Lower lobe of right lung (tissue), 2 donors: ENCODE measurements around the gene PLEKHH2. TPM values are rescaled to one million over a fixed set of nuclear protein-coding genes. Genes with fewer than 3 reads are reported as not detected.

Experiments used
- ATAC-seq, 2 donors: fragments of 200-7000 bp; cut with Tn5 transposase; one replicate each; pipeline ENCODE4 v1.9.1; 2020 to 2022; ENCODE audit warnings: mild to moderate bottlenecking in 2 of 2, moderate library complexity in 2 of 2
- DNase-seq: peaks from one replicate; pipeline ENCODE4 v3.0.0-alpha.2; 2020
- H3K27ac ChIP-seq: fragments of 200-600 bp; one replicate; pipeline ENCODE4 v1.8.0; 2022
- H3K27me3 ChIP-seq: fragments of 200-600 bp; one replicate; pipeline ENCODE4 v1.8.0; 2022; ENCODE audit warnings: low read depth
- H3K36me3 ChIP-seq: fragments of 200-600 bp; one replicate; pipeline ENCODE4 v1.8.0; 2022; ENCODE audit warnings: mild to moderate bottlenecking
- H3K4me1 ChIP-seq: fragments of 200-600 bp; one replicate; pipeline ENCODE4 v1.8.0; 2022
- H3K4me3 ChIP-seq: fragments of 200-600 bp; one replicate; pipeline ENCODE4 v1.8.0; 2022; ENCODE audit warnings: mild to moderate bottlenecking
- H3K9me3 ChIP-seq: fragments of 200-600 bp; one replicate; pipeline ENCODE4 v1.8.0; 2022
- intact Hi-C: fragments of 100-400 bp; cut with DNase I; formaldehyde crosslinking; loops from one replicate; pipeline ENCODE4 v1.11.0; 2022
- total RNA-seq: library from RNA; stranded (reverse); fragmentation: NEBNext Ultra II Directional; extraction: Animal tissue kit (Norgen Biotek cat#: 25700); gene quantifications from one replicate; pipeline ENCODE4 v1.2.1, GENCODE V29; 2021
- TF ChIP-seq, protein P1 (sequence below): fragments of 200-600 bp; IDR thresholded peaks from one replicate; pipeline ENCODE4 v1.8.0; 2022; ENCODE audit warnings: antibody characterized with exemption, mild to moderate bottlenecking
- donor health status: DM: no; HTN: yes; CAD: no; lungs with severe emphysema.

PLEKHH2 gene
- total RNA-seq, 1 donor from 2014 or later: 42.0 TPM

DNA sequence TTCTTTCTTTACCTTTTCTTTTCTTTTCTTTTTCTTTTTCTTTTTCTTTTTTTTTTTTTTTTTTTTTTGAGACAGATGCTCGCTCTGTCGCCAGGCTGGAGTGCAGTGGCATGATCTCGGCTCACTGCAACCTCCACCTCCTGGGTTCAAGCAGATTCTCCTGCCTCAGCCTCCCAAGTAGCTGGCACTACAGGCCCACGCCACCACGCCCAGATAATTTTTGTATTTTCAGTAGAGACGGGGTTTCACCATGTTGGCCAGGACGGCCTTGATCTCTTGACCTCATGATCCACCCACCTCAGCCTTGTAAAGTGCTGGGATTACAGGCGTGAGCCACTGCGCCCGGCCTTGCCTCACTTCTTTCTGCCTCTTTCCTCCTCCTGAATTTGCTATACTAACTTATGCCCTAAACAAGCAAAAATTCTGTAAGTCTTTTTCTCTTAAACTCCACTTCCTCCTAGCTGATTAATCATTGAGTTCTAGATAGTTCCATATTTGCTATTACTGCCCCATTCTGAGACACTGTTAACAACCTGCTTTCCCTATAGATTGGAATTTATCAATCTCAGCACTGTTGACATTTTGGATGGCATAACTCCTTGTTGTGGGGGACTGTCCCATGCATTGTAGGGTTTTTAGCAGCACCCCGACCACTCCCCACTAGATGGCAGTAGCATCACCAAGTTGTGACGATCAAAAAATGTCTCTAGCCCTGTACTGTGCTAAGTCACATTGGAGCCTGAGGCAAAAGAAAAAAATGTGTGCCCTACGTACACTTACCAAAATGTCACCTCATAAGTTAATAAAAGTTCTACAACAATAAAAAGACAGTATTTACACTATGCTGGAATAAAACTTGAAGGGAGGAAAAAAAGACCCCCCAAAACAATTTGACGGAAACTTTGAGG is 24.8 kb upstream of the PLEKHH2 start:
- intact Hi-C loops: no loop called here
- TF ChIP-seq, protein P1, sequence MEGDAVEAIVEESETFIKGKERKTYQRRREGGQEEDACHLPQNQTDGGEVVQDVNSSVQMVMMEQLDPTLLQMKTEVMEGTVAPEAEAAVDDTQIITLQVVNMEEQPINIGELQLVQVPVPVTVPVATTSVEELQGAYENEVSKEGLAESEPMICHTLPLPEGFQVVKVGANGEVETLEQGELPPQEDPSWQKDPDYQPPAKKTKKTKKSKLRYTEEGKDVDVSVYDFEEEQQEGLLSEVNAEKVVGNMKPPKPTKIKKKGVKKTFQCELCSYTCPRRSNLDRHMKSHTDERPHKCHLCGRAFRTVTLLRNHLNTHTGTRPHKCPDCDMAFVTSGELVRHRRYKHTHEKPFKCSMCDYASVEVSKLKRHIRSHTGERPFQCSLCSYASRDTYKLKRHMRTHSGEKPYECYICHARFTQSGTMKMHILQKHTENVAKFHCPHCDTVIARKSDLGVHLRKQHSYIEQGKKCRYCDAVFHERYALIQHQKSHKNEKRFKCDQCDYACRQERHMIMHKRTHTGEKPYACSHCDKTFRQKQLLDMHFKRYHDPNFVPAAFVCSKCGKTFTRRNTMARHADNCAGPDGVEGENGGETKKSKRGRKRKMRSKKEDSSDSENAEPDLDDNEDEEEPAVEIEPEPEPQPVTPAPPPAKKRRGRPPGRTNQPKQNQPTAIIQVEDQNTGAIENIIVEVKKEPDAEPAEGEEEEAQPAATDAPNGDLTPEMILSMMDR: peak; percentile 80
- Histone ChIP-seq H3K4me1 (peaks cover 5% of the 10 kb centered on the region), H3K36me3 (no peaks in the 10 kb centered on the region), H3K4me3 (no peak overlapping the region), H3K27ac (peak overlapping the region; percentile 15), H3K27me3 (no peaks in the 10 kb centered on the region), H3K9me3 (no peaks in the 10 kb centered on the region)
- no peak for DNase-seq
- ATAC-seq: peak; percentile 93 to 94

DNA sequence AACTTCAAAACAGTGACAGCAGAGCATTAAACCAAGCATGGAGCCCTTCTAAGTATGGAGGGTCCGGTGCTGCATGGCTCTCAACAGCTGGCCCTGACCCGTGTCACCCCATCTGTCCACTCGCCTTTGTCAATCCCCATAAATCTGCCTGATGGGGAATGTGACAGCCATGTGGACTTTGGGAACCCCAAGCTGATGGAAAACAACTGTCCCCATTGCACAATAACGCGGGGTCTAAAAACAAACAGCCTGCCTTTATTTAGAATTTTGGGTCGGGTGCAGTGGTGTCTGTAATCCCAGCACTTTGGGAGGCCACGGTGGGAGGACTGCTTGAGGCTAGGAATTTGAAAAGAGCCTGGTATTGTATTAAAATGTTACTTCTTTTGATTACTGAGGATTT is 24.1 kb upstream of the PLEKHH2 start:
- H3K4me3 ChIP-seq: no peak overlapping the region
- no peaks in the 10 kb centered on the region for H3K36me3 ChIP-seq
- intact Hi-C loops: no loop called here
- TF ChIP-seq, protein P1: no peak
- ATAC-seq (peak; percentile 55 to 63), DNase-seq (no peak)
- peak overlapping the region; percentile 15 for H3K27ac ChIP-seq
- H3K27me3 ChIP-seq: no peaks in the 10 kb centered on the region
- H3K9me3 ChIP-seq: no peaks in the 10 kb centered on the region
- peaks cover 5% of the 10 kb centered on the region for H3K4me1 ChIP-seq

DNA sequence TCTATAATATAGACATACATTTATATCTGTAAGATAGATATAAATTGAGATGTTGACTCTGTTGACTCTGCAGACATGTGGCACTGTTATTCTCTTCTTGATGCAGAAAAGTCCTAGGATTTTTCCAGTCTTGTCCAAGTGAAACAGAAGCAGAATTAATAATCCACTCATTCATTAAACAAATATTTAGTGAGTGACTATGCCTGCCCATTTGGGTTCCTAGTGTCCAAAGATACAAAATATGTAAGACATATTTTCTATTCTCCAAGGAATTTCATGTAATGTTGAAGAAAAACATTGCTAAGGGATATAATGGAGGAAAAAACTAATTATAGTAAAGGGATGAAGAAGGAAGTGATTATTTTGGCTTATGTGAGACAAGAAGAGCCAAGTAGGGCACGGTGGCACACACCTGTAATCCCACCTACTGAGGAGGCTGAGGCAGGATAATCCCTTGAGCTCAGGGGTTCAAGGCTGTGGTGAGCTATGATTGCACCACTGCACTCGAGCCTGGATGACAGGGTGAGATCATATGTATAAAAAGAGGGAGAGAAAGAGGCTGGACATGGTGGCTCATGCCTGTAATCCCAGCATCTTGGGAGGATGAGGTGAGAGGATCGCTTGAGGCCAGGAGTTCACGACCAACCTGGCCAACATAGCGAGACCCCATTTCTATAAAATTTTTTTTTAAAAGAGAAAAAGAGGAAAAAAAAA is 19.9 kb upstream of the PLEKHH2 start:
- Histone ChIP-seq H3K36me3 (no peaks in the 10 kb centered on the region), H3K27me3 (no peaks in the 10 kb centered on the region), H3K27ac (no peak overlapping the region), H3K9me3 (no peaks in the 10 kb centered on the region), H3K4me3 (no peak overlapping the region), H3K4me1 (no peaks in the 10 kb centered on the region)
- DNase-seq: no peak
- TF ChIP-seq, protein P1: no peak
- intact Hi-C loops: no loop called here
- no peak for ATAC-seq

GRCh38 chr2:43619511-43619910 is 17.5 kb upstream of the PLEKHH2 start:
- intact Hi-C loops: no loop called here
- DNase-seq: no peak
- TF ChIP-seq, protein P1: no peak

GRCh38 chr2:43622931-43623451 is 14.1 kb upstream of the PLEKHH2 start:
- ATAC-seq: peak; percentile 39 to 41
- TF ChIP-seq, protein P1: no peak
- H3K4me3 ChIP-seq: no peak overlapping the region
- no peaks in the 10 kb centered on the region for H3K9me3 ChIP-seq
- H3K27me3 ChIP-seq: no peaks in the 10 kb centered on the region
- intact Hi-C loops: no loop called here
- no peak for DNase-seq
- H3K4me1 ChIP-seq: no peaks in the 10 kb centered on the region
- peak overlapping the region; percentile 32 for H3K27ac ChIP-seq
- no peaks in the 10 kb centered on the region for H3K36me3 ChIP-seq

More at GRCh38 chr2:43619511-43619910, 17.5 kb upstream of the PLEKHH2 start:
- Histone ChIP-seq H3K27me3 (no peaks in the 10 kb centered on the region), H3K36me3 (no peaks in the 10 kb centered on the region), H3K4me3 (no peak overlapping the region), H3K9me3 (no peaks in the 10 kb centered on the region), H3K27ac (no peak overlapping the region), H3K4me1 (no peaks in the 10 kb centered on the region)
- ATAC-seq: no peak
